NB4 (cell line): ENCODE measurements around the gene CBX2.
A peak's percentile ranks its signal among the peaks of the same experiment; 100 is the strongest.

Source experiments
- DNase-seq: peaks from one replicate; pipeline ENCODE4 v3.0.0; 2010; ENCODE audit warnings: low read depth
- H3K4me3 ChIP-seq: one replicate; pipeline ENCODE4 v1.5.1; 2011; ENCODE audit warnings: mild to moderate bottlenecking, low read depth, low read length, moderate library complexity
- MYC ChIP-seq: IDR thresholded peaks from 2 replicates; pipeline ENCODE4 v1.6.1; 2011; ENCODE audit warnings: low read depth, low read length
- POLR2A ChIP-seq: IDR thresholded peaks from 2 replicates; pipeline ENCODE4 v1.6.1; 2011; ENCODE audit warnings: mild to moderate bottlenecking; ENCODE audit not compliant: insufficient read length; ENCODE audit errors: extremely low read depth
- TF ChIP-seq, protein P1 (sequence below): IDR thresholded peaks from 2 replicates; pipeline ENCODE4 v1.6.1; 2011; ENCODE audit warnings: low read depth, low read length
- TF ChIP-seq, protein P2 (sequence below): IDR thresholded peaks from one replicate; pipeline ENCODE4 v1.5.1; 2012; ENCODE audit warnings: low read depth, low read length

The CBX2 gene

DNA sequence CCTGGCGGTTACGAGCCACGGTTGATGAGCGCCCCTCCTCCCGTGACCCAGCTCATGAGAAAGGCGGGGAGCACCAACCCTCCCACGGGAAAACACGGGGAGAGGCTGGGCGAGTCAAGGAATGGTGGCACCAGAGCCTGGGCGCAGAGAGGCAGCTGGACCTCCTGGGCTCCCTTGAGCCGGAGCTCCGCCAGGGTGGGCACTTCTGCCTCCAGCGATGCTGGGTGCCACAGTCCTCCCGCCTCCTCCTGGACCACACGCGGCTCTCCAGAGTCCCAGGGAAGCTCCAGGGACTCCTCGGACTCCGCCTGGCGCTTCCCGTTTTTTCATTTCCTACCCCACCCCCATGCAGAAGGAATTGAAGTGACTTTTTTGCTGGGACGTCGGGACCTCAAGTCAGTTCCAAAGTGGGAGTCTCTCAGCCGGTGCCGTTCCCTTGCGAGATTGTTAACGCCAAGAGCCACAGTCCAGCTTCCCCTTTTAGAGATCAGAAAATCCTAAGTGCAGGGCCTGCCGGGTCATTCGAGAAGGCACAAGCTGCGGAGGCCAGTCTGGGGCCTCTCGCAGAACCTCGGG, 25.6 kb downstream of the CBX2 start:
- H3K4me3 ChIP-seq: no peak overlapping the region
- TF ChIP-seq, protein P1, sequence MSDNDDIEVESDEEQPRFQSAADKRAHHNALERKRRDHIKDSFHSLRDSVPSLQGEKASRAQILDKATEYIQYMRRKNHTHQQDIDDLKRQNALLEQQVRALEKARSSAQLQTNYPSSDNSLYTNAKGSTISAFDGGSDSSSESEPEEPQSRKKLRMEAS: no peak
- TF ChIP-seq, protein P2, sequence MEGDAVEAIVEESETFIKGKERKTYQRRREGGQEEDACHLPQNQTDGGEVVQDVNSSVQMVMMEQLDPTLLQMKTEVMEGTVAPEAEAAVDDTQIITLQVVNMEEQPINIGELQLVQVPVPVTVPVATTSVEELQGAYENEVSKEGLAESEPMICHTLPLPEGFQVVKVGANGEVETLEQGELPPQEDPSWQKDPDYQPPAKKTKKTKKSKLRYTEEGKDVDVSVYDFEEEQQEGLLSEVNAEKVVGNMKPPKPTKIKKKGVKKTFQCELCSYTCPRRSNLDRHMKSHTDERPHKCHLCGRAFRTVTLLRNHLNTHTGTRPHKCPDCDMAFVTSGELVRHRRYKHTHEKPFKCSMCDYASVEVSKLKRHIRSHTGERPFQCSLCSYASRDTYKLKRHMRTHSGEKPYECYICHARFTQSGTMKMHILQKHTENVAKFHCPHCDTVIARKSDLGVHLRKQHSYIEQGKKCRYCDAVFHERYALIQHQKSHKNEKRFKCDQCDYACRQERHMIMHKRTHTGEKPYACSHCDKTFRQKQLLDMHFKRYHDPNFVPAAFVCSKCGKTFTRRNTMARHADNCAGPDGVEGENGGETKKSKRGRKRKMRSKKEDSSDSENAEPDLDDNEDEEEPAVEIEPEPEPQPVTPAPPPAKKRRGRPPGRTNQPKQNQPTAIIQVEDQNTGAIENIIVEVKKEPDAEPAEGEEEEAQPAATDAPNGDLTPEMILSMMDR: no peak
- TF ChIP-seq MYC: no peak
- TF ChIP-seq POLR2A: no peak
- DNase-seq: peak; percentile 76

DNA sequence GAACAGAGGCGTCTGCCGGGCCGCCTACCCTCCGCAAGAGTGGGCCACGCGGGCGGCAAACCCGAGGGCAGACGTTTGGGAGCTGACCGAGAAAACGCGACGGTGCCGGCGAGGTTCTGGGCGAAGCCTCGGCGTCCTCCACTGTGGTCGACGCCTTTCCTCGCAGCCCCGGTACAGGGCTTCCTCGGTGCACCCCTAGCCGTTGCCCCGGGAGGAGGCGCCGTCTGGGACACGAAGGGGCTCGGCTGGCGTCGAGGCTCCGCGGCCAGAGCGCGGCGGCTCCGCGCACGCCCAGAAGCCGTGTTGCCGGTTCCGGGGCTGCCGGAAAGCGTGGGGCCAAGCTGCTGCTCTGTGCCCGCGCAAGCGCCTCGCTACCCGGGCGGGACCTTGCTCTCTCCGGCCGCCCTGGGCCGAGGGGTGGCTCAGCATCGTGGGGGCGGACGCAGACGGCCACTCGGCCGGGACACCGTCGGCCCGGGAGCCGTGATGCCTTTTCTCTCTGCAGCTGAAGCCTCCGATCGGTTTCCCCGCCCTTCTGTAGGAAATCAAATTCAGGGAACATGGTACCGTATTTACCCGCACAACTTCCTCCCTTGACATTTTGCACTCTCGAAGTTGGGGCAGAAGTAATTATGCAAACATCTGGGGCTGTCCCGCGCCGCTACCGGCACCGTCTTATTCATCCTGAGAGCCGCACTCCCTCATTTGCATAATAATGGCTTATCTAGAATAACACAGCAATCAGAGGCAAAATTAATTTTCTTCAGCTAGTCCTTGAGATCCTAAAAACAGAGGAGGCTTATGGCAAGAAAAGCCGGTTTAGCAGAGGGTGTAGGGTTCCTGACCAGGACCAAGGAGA, 26.3 kb downstream of the CBX2 start:
- DNase-seq: peak; percentile 80
- H3K4me3 ChIP-seq: no peak overlapping the region
- peak; percentile 63 for TF ChIP-seq MYC
- TF ChIP-seq, protein P1: peak; percentile 60
- TF ChIP-seq, protein P2: no peak
- TF ChIP-seq POLR2A: peak; percentile 48

DNA sequence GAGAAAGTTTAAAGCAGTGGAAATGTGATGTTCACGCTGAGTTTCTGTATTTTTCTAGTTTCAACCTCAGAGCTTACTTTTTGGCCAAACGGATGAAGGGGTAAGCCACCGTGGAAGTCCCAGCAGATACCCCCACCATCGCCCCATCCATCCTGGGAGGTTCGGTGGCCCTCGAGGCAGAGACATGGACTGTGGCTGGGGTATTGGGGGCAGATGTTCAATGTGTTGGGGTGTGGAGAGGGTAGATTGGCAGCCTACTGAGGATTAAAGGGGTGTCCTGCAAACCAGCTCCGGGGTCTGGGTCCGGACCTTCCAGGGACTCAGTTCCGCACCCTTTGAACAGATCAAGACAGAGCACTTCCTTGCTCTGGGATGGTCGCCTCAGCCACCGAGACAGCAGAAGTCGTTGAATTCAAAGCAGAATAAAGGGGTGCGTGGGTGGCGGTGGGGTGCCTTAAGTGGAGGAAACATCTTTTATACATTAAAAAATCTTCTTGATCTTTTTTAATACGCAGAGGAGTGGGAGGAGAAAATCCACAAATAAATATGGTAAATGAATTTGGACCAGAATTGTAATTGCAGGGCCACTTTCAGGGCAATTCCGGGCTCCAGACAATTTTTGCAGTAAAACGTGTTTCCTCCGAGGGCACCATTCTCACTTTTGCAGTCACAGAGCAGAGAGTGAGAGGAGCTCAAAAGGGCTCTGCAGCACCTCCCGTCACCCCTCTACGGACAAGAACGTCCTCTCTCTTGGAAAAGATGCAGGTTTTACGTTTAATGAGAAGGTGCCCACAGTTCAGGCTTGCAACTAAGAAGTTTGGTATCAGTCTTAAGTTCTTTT, 27.1 kb downstream of the CBX2 start:
- no peak for TF ChIP-seq MYC
- no peak overlapping the region for H3K4me3 ChIP-seq

DNA sequence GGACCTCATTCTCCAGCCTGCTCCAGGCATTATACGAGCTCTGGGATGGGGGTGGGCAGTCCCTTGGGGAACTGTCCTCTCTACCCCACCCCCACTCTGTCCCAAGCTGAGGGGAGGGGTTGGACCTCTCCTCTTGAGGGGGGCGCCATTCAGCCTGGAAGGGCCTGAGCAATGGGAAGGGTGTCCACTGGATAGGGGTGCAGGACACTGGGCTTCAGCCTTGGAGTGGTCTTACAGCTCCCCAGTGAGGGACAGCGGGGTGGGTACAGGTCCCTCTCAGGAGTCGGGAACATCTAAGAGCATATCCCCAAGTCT, 28.5 kb downstream of the CBX2 start:
- H3K4me3 ChIP-seq: no peak overlapping the region
- no peak for DNase-seq
- TF ChIP-seq, protein P1: no peak

More for the DNA sequence above, 27.1 kb downstream of the CBX2 start:
- DNase-seq: no peak

DNA sequence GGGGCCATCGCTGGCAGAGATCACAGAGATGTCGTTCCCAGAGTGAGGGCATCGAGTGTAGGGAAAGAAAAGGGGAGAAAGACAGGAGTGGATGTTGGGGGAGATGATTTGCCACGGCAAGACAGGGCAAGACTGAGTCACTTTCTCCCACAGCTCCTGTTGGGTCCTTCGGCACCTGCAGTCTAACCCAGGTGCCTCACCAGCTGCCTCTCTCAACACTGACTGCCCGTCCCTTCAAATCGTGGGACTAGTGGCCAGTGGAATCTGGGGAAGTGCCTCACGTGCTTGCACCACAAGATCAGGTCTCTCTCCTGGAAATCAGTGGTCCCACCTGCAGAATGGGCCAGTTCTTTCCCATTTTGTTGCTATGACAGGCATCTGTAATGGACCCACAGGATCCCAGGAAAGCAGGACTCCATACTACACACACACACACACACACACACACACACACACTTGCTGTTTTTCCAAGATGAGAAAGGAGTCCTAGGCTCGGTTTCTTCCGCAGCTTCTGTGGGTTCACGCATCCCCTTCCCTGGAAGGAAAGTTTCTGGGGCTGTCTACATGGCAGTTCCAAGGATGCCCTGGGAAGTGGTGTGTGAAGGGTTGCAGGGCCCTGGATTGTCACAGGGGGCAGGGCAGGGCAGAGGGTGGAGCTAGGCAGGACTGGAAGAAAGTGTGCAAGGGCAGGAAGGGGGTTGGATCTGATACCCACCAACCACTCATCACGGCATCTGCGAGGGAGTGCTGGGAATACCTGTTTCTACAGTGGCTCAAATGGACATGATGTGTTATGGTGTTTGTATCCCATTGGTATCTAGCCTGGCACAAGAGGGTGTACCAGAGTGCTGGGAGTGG, 29.1 kb downstream of the CBX2 start:
- DNase-seq: no peak
- TF ChIP-seq, protein P2: no peak
- H3K4me3 ChIP-seq: no peak overlapping the region

DNA sequence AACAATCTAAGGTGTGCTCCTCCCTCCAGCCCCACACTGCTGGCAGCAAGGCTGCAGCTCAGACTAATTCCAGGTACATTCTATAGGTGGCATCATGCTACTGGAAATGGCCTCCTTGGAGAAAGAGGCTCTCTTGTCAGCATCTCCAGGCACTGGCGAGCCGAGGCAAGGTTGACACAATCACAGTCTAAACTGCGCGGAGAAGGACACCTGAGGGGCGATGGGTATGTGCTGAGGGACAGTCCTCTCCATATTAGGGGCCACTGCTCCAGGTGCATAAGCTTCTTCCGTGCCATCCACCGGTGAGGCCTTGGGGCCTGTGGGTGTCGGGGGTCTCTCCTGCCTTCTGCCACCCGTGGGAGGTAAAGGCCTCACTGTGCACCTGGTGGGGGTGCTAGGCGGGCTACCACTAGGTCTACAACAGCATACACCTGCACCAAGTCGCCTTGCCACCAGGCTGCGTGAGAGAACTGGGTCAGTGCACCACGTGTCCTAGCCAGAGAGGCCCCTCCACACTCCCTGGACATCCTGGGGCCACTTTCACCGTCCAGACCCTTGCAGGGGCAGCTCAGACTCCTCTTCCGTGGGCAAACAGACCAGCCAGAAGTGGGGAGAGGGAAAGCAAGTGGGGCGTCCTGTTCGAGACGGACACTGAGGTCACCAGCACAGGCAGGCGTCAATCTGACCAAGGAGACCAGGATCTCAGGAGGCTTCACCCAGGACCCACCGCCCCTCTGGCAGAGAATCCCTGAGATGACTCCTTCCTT, 31.0 kb downstream of the CBX2 start:
- TF ChIP-seq MYC: no peak
- TF ChIP-seq, protein P2: peak; percentile 19
- DNase-seq: peak; percentile 57
- no peak overlapping the region for H3K4me3 ChIP-seq
